Right lobe of liver (tissue), 6 donors: ENCODE results near the gene SAPCD1. TPM values are rescaled to one million over a fixed set of nuclear protein-coding genes. Genes with fewer than 3 reads are reported as not detected.

Experiments used
- ATAC-seq, 4 donors: fragments of 200-7000 bp; cut with Tn5 transposase; one replicate each; pipeline ENCODE4 v1.9.1; 2020; ENCODE audit warnings: mild to moderate bottlenecking in 4 of 4, moderate library complexity in 4 of 4
- DNase-seq, 3 donors: peaks; one replicate each; pipeline ENCODE4 v3.0.0-alpha.2; 2020
- H3K27ac ChIP-seq, 3 donors: fragments of 200-600 bp; one replicate each; pipeline ENCODE4 v1.8.0; 2022
- H3K27me3 ChIP-seq, 2 donors: fragments of 200-600 bp; one replicate each; pipeline ENCODE4 v1.8.0; 2022
- H3K36me3 ChIP-seq, 4 donors: fragments of 200-600 bp; sonication (generic) in 1 of 4; one replicate each; pipeline versions ENCODE4 v1.5.1 to v1.8.0; 2017 to 2022; ENCODE audit warnings: control low read depth in 1 of 4
- H3K4me1 ChIP-seq, 4 donors: fragments of 200-600 bp; sonication (generic) in 1 of 4; one replicate each; pipeline versions ENCODE4 v1.5.1 to v1.8.0; 2017 to 2022; ENCODE audit warnings: control low read depth in 1 of 4
- H3K4me3 ChIP-seq, 3 donors: fragments of 200-600 bp; one replicate each; pipeline ENCODE4 v1.8.0; 2022
- H3K9me3 ChIP-seq, 4 donors: fragments of 200-600 bp; sonication (generic) in 1 of 4; one replicate each; pipeline versions ENCODE4 v1.5.1 to v1.8.0; 2017 to 2022; ENCODE audit warnings: control low read depth in 1 of 4
- CTCF ChIP-seq, 4 donors: fragments of 200-600 bp in 3 of 4; fragments of 450-650 bp in 1 of 4; IDR thresholded peaks; one replicate each; pipeline versions ENCODE4 v1.5.1 to v1.8.0; 2016 to 2022; ENCODE audit warnings: antibody characterized with exemption in 4 of 4, mild to moderate bottlenecking in 2 of 4
- POLR2A ChIP-seq: fragments of 450-650 bp; IDR thresholded peaks from one replicate; pipeline ENCODE4 v1.6.1; 2017; ENCODE audit warnings: antibody characterized with exemption, mild to moderate bottlenecking
- WGBS: methylation state at CpG from one replicate; pipeline ENCODE4 v1.1.6; 2018; ENCODE audit warnings: low coverage, low lambda C conversion rate; ENCODE audit not compliant: insufficient coverage; ENCODE audit errors: missing lambda C conversion rate; 5-methylcytosine and 5-hydroxymethylcytosine counted together
- intact Hi-C, 2 donors: fragments of 100-400 bp; cut with DNase I; formaldehyde crosslinking; loops; one replicate each; pipeline versions ENCODE4 v1.11.2 to v1.14.1; 2022
- total RNA-seq, 6 experiments: library from RNA; depleted of rRNA in 2 of 6; stranded (reverse); fragments of >200 nt in 2 of 6; fragmentation: NEBNext Ultra II Directional in 3 of 6; extraction: Animal tissue kit (Norgen Biotek cat#: 25700) in 3 of 6; gene quantifications; one replicate each; pipeline versions ENCODE4 v1.1.0 to v1.2.4, GENCODE V29; 2016 to 2023
- donor health status: DM: no; HTN: yes; CAD: no.
- donor health status: DM: no; HTN: no; CAD: no.
- donor health status: DM: no; HTN: no; CAD: no.
- donor health status: DM: no; HTN: yes; CAD: no.
- donor health status: DM: no; HTN: yes; CAD: no.

SAPCD1 gene
- total RNA-seq, 6 experiments from 2014 or later = 0.62 to 1.6 (median 0.90) TPM; not detected in 1

GRCh38 chr6:31737315-31737990 is 25.0 kb upstream of the SAPCD1 start:
- peaks cover 0 to 42% (median 5%) of the 10 kb centered on the region in 4 donors for H3K4me1 ChIP-seq
- ATAC-seq (no peak), DNase-seq (no peak)
- intact Hi-C loops = no loop called here
- H3K27ac ChIP-seq = peak overlapping the region; percentile 87 to 97 (median 93)
- TF ChIP-seq POLR2A (no peak), CTCF (IDR thresholded peaks at IDR 0.05) (no peak)
- H3K36me3 ChIP-seq = peaks cover 5 to 16% (median 11%) of the 10 kb centered on the region in 4 donors
- 24% methylated on average over 7 of the region's 7 CpGs for WGBS
- H3K9me3 ChIP-seq = no peaks in the 10 kb centered on the region
- no peaks in the 10 kb centered on the region for H3K27me3 ChIP-seq
- peak overlapping the region in 1 of 3 donors; percentile 74 for H3K4me3 ChIP-seq

- H3K27ac ChIP-seq = peak overlapping the region; percentile 87 to 97 (median 93)
- no peaks in the 10 kb centered on the region for H3K27me3 ChIP-seq
- peaks cover 0 to 8% (median 4%) of the 10 kb centered on the region in 4 donors for H3K36me3 ChIP-seq
- peaks cover 0 to 42% (median 5%) of the 10 kb centered on the region in 4 donors for H3K4me1 ChIP-seq
- TF ChIP-seq POLR2A = no peak
- TF ChIP-seq CTCF (IDR thresholded peaks at IDR 0.05) = peak in 3 of 4 donors; percentile 2 to 39 (median 9)
- no peaks in the 10 kb centered on the region for H3K9me3 ChIP-seq
- intact Hi-C loops = no loop called here
- H3K4me3 ChIP-seq = peak overlapping the region in 1 of 3 donors; percentile 65
- peak; percentile 62 to 68 (median 63) for DNase-seq
- WGBS = 2% methylated on average over 6 of the region's 6 CpGs
- ATAC-seq = peak; percentile 8 to 45 (median 27)
Observed at GRCh38 chr6:31737991-31738979, 24.2 kb upstream of the SAPCD1 start.

DNA sequence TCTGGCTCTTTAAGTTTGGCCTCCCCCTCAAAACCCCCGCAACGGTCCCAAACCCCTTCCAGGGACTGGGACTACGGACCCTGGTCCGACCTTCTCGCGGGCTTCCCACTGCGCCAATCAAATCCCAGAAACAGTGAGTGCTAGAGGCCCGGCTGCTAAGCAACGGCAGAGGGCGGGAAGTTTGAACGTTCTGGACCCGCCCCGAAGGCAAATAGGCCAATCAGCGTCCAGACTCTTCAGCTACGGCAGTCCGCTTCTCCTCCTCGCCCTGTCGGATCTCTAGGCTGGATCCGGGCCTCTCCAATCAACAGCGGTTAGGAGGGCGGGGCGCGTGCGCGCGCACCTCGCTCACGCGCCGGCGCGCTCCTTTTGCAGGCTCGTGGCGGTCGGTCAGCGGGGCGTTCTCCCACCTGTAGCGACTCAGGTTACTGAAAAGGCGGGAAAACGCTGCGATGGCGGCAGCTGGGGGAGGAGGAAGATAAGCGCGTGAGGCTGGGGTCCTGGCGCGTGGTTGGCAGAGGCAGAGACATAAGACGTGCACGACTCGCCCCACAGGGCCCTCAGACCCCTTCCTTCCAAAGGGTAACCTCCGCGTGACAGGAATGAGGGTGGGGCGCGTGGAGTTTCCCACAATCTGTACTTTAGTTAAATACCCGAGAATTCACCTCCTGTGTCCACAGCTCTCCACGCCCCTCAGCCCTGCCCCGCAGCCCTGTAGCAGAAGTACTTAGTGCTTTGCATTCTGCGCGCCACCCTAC is 22.6 kb upstream of the SAPCD1 start, which contains the start of gene MSH5:
TSS of gene MSH5 (plus strand) at position 367 of the 758 bp plus-strand sequence. CDS start 462 bp downstream, outside the sequence.
- Histone ChIP-seq H3K36me3 (no peaks in the 10 kb centered on the region), H3K4me1 (peaks cover 0 to 42% (median 5%) of the 10 kb centered on the region in 4 donors), H3K27ac (peak within 1 kb of the TSS; percentile 87 to 97 (median 93)), H3K9me3 (no peaks in the 10 kb centered on the region), H3K4me3 (peak within 1 kb of the TSS; percentile 65 to 79 (median 76)), H3K27me3 (no peaks in the 10 kb centered on the region)
- peak; percentile 50 for TF ChIP-seq POLR2A
- no peak for TF ChIP-seq CTCF (IDR thresholded peaks at IDR 0.05)
- WGBS = 0% methylated on average over 44 of the region's 58 CpGs
- intact Hi-C loops = no loop called here
- peak; percentile 76 to 92 (median 87) for ATAC-seq
- DNase-seq = peak; percentile 97 to 99 (median 99)
